Measurements from ENCODE around the gene KPTN. TPM values are rescaled to one million over a fixed set of nuclear protein-coding genes. Genes with fewer than 3 reads are reported as not detected.

Gene KPTN
- total and polyA plus RNA-seq, 2 experiments from 2014 or later = 3.1 to 9.6 TPM

- H4K20me1 ChIP-seq (ENCODE audit: insufficient read depth) = no peaks in the 10 kb centered on the region
- in situ Hi-C loops (cut with MboI) = no loop called here
- peaks cover 45% of the 10 kb centered on the region for H3K27me3 ChIP-seq (replicated peaks; ENCODE audit: insufficient read depth)
- H3K4me2 ChIP-seq (ENCODE audit: unreplicated experiment) = no peak overlapping the region
- DNase-seq = no peak
- no peaks in the 10 kb centered on the region for H3K36me3 ChIP-seq (ENCODE audit: low read depth)
- no peaks in the 10 kb centered on the region for H3K9me3 ChIP-seq (ENCODE audit: low read depth)
- H3K4me3 ChIP-seq = no peak overlapping the region
- no peaks in the 10 kb centered on the region for H3F3A ChIP-seq (ENCODE audit: insufficient read depth)
- no peak overlapping the region for H2AFZ ChIP-seq
- H3K79me2 ChIP-seq (ENCODE audit: insufficient read depth) = no peaks in the 10 kb centered on the region
- no peak overlapping the region for H3K9ac ChIP-seq
- no peaks in the 10 kb centered on the region for H3K4me1 ChIP-seq (ENCODE audit: insufficient read depth)
- H3K27ac ChIP-seq = no peak overlapping the region
- 11 to 18% methylated on average over 6 of the region's 6 CpGs for WGBS, 2 experiments (ENCODE audit: low coverage in 1 of 2, low lambda C conversion rate in 2 of 2, missing lambda C conversion rate in 2 of 2)
- no peaks in the 10 kb centered on the region for H3K9me2 ChIP-seq (ENCODE audit: insufficient read depth)
- no peak for TF ChIP-seq EZH2 (IDR thresholded peaks at IDR 0.05; ENCODE audit: insufficient read depth, poor library complexity, severe bottlenecking)
These were observed 14.7 kb downstream of the KPTN start for GRCh38 chr19:47469363-47469700.

GRCh38 chr19:47467914-47468313, 16.1 kb downstream of the KPTN start:
- no peak for DNase-seq
- Histone ChIP-seq H3K9me2 (ENCODE audit: insufficient read depth) (no peaks in the 10 kb centered on the region), H3K4me3 (no peak overlapping the region), H3K9ac (no peak overlapping the region), H3K27me3 (replicated peaks; ENCODE audit: insufficient read depth) (peaks cover 53% of the 10 kb centered on the region), H2AFZ (no peak overlapping the region), H3K27ac (no peak overlapping the region), H3K9me3 (ENCODE audit: low read depth) (no peaks in the 10 kb centered on the region), H3K79me2 (ENCODE audit: insufficient read depth) (no peaks in the 10 kb centered on the region), H4K20me1 (ENCODE audit: insufficient read depth) (no peaks in the 10 kb centered on the region), H3K4me1 (ENCODE audit: insufficient read depth) (no peaks in the 10 kb centered on the region), H3F3A (ENCODE audit: insufficient read depth) (no peaks in the 10 kb centered on the region), H3K36me3 (ENCODE audit: low read depth) (no peaks in the 10 kb centered on the region), H3K4me2 (ENCODE audit: unreplicated experiment) (no peak overlapping the region)
- no peak for TF ChIP-seq EZH2phosphoT487 (IDR thresholded peaks at IDR 0.05; ENCODE audit: insufficient read depth, low read depth)
- no peak for TF ChIP-seq EZH2 (IDR thresholded peaks at IDR 0.05; ENCODE audit: insufficient read depth, poor library complexity, severe bottlenecking)
- WGBS, 2 experiments (ENCODE audit: low coverage in 1 of 2, low lambda C conversion rate in 2 of 2, missing lambda C conversion rate in 2 of 2) = 18 to 26% methylated on average over 8 to 9 of the region's 9 CpGs
- in situ Hi-C loops (cut with MboI) = no loop called here

- Histone ChIP-seq H3K9me3 (ENCODE audit: low read depth) (no peaks in the 10 kb centered on the region), H2AFZ (no peak overlapping the region), H3K9me2 (ENCODE audit: insufficient read depth) (no peaks in the 10 kb centered on the region), H3K4me3 (no peak overlapping the region), H3K4me2 (ENCODE audit: unreplicated experiment) (no peak overlapping the region), H3K27ac (no peak overlapping the region), H3K79me2 (ENCODE audit: insufficient read depth) (no peaks in the 10 kb centered on the region), H3K4me1 (ENCODE audit: insufficient read depth) (no peaks in the 10 kb centered on the region), H3F3A (ENCODE audit: insufficient read depth) (no peaks in the 10 kb centered on the region), H3K36me3 (ENCODE audit: low read depth) (no peaks in the 10 kb centered on the region), H3K9ac (no peak overlapping the region), H4K20me1 (ENCODE audit: insufficient read depth) (no peaks in the 10 kb centered on the region), H3K27me3 (replicated peaks; ENCODE audit: insufficient read depth) (peaks cover 57% of the 10 kb centered on the region)
- WGBS, 2 experiments (ENCODE audit: low coverage in 1 of 2, low lambda C conversion rate in 2 of 2, missing lambda C conversion rate in 2 of 2) = 74 to 80% methylated on average over 23 to 27 of the region's 27 CpGs
- in situ Hi-C loops (cut with MboI) = no loop called here
- no peak for DNase-seq
- TF ChIP-seq EZH2 (IDR thresholded peaks at IDR 0.05; ENCODE audit: insufficient read depth, poor library complexity, severe bottlenecking) = no peak
- no peak for TF ChIP-seq EZH2phosphoT487 (IDR thresholded peaks at IDR 0.05; ENCODE audit: insufficient read depth, low read depth)
These were observed 18.1 kb downstream of the KPTN start for GRCh38 chr19:47465957-47466356.

GRCh38 chr19:47464675-47465419, 19.2 kb downstream of the KPTN start:
- no peak overlapping the region for H3K4me2 ChIP-seq (ENCODE audit: unreplicated experiment)
- no peaks in the 10 kb centered on the region for H3K36me3 ChIP-seq (ENCODE audit: low read depth)
- H3K9me3 ChIP-seq (ENCODE audit: low read depth) = no peaks in the 10 kb centered on the region
- H3K9me2 ChIP-seq (ENCODE audit: insufficient read depth) = no peaks in the 10 kb centered on the region
- TF ChIP-seq EZH2 (IDR thresholded peaks at IDR 0.05; ENCODE audit: insufficient read depth, poor library complexity, severe bottlenecking) = no peak
- no peak for TF ChIP-seq EZH2phosphoT487 (IDR thresholded peaks at IDR 0.05; ENCODE audit: insufficient read depth, low read depth)
- no peak overlapping the region for H3K27ac ChIP-seq
- H4K20me1 ChIP-seq (ENCODE audit: insufficient read depth) = no peaks in the 10 kb centered on the region
- H2AFZ ChIP-seq = no peak overlapping the region
- WGBS, 2 experiments (ENCODE audit: low coverage in 1 of 2, low lambda C conversion rate in 2 of 2, missing lambda C conversion rate in 2 of 2) = 41 to 48% methylated on average over 10 of the region's 10 CpGs
- in situ Hi-C loops (cut with MboI) = no loop called here
- H3K4me1 ChIP-seq (ENCODE audit: insufficient read depth) = no peaks in the 10 kb centered on the region
- H3K27me3 ChIP-seq (replicated peaks; ENCODE audit: insufficient read depth) = peaks cover 51% of the 10 kb centered on the region
- no peak for DNase-seq
- H3F3A ChIP-seq (ENCODE audit: insufficient read depth) = no peaks in the 10 kb centered on the region
- no peaks in the 10 kb centered on the region for H3K79me2 ChIP-seq (ENCODE audit: insufficient read depth)
- H3K4me3 ChIP-seq = no peak overlapping the region
- no peak overlapping the region for H3K9ac ChIP-seq
